SK-N-SH treated with all-trans-retinoic acid at 6 μM for 48 hours (cell line): ENCODE data around the gene SLC2A8.

ENCODE experiments used
- ARNTL ChIP-seq: fragments of 450-650 bp; formaldehyde crosslinking; IDR thresholded peaks from 2 replicates; pipeline ENCODE4 v1.5.0; 2020; ENCODE audit warnings: low read depth, mild to moderate bottlenecking, moderate library complexity, borderline replicate concordance
- BACH2 ChIP-seq: fragments of 250-450 bp; sonication (Bioruptor Pico); IDR thresholded peaks from 2 replicates; pipeline ENCODE4 v1.9.0; 2021; ENCODE audit warnings: mild to moderate bottlenecking, borderline replicate concordance
- CSDC2 ChIP-seq: fragments of 250-450 bp; sonication (Bioruptor Pico); IDR thresholded peaks from 2 replicates; pipeline ENCODE4 v1.5.0; 2020; ENCODE audit warnings: mild to moderate bottlenecking, moderate library complexity
- GLIS3 ChIP-seq: fragments of 250-450 bp; sonication (Bioruptor Pico); IDR thresholded peaks from 2 replicates; pipeline ENCODE4 v1.5.0; 2020; ENCODE audit warnings: mild to moderate bottlenecking, moderate library complexity
- PATZ1 ChIP-seq: fragments of 250-450 bp; sonication (Bioruptor Pico); IDR thresholded peaks from 2 replicates; pipeline ENCODE4 v1.8.0; 2020; ENCODE audit warnings: mild to moderate bottlenecking, moderate library complexity, borderline replicate concordance
- RARB ChIP-seq: fragments of 250-450 bp; sonication (Bioruptor Pico); IDR thresholded peaks from 2 replicates; pipeline ENCODE4 v1.8.0; 2021; ENCODE audit warnings: mild to moderate bottlenecking, moderate library complexity
- SNAI2 ChIP-seq: fragments of 250-450 bp; sonication (Bioruptor Pico); IDR thresholded peaks from 2 replicates; pipeline ENCODE4 v1.5.0; 2020; ENCODE audit warnings: mild to moderate bottlenecking, moderate library complexity
- TOX ChIP-seq: fragments of 250-450 bp; sonication (Bioruptor Pico); IDR thresholded peaks from 2 replicates; pipeline ENCODE4 v1.8.0; 2021; ENCODE audit warnings: mild to moderate bottlenecking, moderate library complexity, borderline replicate concordance
- ZFP3 ChIP-seq: fragments of 250-450 bp; sonication (Bioruptor Pico); IDR thresholded peaks from 2 replicates; pipeline ENCODE4 v1.5.0; 2020; ENCODE audit warnings: mild to moderate bottlenecking, moderate library complexity
- ZNF565 ChIP-seq: fragments of 450-650 bp; formaldehyde crosslinking; conservative IDR thresholded peaks from 2 replicates; pipeline ENCODE4 v1.5.0; 2020; ENCODE audit warnings: low read depth, mild to moderate bottlenecking, moderate library complexity
- ZNF70 ChIP-seq: fragments of 450-650 bp; formaldehyde crosslinking; IDR thresholded peaks from 2 replicates; pipeline ENCODE4 v1.5.0; 2020; ENCODE audit warnings: mild to moderate bottlenecking, moderate library complexity

DNA sequence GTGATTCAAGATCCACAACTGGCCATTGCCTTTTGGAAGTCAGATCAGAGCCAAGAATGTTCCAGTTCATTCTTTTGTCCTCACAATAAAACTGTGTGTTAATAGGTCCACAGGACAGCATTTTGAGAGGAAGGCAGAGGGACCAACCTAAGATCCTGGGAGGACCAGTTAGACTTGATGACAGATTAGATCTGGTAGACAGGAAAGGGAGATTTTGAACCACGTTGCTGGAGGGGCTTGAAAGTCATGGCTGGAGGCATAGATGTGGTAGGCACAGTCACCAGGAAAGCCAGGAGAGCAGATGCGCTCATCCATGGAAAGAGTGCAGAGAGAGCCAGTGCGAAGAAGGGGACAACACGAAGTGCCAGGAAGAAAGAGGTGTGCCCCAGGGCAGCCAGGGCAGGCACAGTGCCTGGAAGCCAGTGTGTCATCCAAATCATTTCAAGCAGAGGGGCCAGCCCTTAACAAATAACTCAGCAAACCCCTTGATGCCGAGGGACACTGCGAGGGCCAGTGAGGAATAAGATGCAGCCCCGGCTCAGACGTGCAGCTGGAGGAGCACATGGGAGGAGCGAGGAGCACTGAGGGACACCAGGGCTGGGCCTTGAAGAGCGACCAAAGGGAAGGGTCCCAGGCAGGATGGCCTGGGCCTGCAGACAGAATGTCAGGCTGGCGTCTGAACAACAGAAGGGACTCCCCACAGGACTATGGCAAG lies 12.8 kb upstream of the SLC2A8 start:
- TF ChIP-seq ARNTL (CRISPR knock-in tag), result no peak
- no peak for TF ChIP-seq PATZ1 (CRISPR knock-in tag)
- no peak for TF ChIP-seq BACH2 (CRISPR knock-in tag)
- TF ChIP-seq ZFP3 (CRISPR knock-in tag), result no peak
- TF ChIP-seq SNAI2 (CRISPR knock-in tag), result no peak
- no peak for TF ChIP-seq CSDC2 (CRISPR knock-in tag)
- no peak for TF ChIP-seq GLIS3 (CRISPR knock-in tag)
- no peak for TF ChIP-seq TOX (CRISPR knock-in tag)
- TF ChIP-seq ZNF70, result no peak
- TF ChIP-seq RARB (CRISPR knock-in tag), result no peak
- no peak for TF ChIP-seq ZNF565 (CRISPR knock-in tag)
